Muscle of leg (tissue), 16 donors: ENCODE measurements around the gene LIPA. TPM values are rescaled to one million over a fixed set of nuclear protein-coding genes. Genes with fewer than 3 reads are reported as not detected.
"Not testable (repeated sequence)": the region's sequence is repeated elsewhere in the genome, so short reads cannot be mapped to it uniquely, and the experiment has no call there.

Experiments
- DNase-seq: peaks from one replicate; pipeline ENCODE4 v3.0.0; 2013
- H3K27ac ChIP-seq: one replicate; pipeline ENCODE4 v1.5.1; 2013; ENCODE audit warnings: mild to moderate bottlenecking, low read length, control low read depth
- H3K27me3 ChIP-seq: one replicate; pipeline ENCODE4 v1.6.1; 2013; ENCODE audit warnings: low read length; ENCODE audit not compliant: control insufficient read depth, insufficient read depth
- H3K36me3 ChIP-seq: one replicate; pipeline ENCODE4 v1.6.1; 2013; ENCODE audit warnings: low read length; ENCODE audit not compliant: control insufficient read depth, insufficient read depth
- H3K4me1 ChIP-seq: one replicate; pipeline ENCODE4 v1.6.1; 2013; ENCODE audit warnings: low read length; ENCODE audit not compliant: control insufficient read depth, insufficient read depth
- H3K4me3 ChIP-seq: one replicate; pipeline ENCODE4 v1.5.1; 2013; ENCODE audit warnings: low read length, control low read depth
- H3K9me3 ChIP-seq: replicated peaks from 2 replicates; pipeline ENCODE4 v1.6.1; 2013; ENCODE audit warnings: low read depth, low read length; ENCODE audit not compliant: control insufficient read depth
- WGBS: methylation state at CpG from one replicate; pipeline ENCODE4 v1.1.5; 2013; ENCODE audit warnings: missing lambda C conversion rate; ENCODE audit not compliant: insufficient coverage; 5-methylcytosine and 5-hydroxymethylcytosine counted together
- long read RNA-seq, 11 donors: transcript quantifications; one replicate each; lab custom pipeline, GENCODE V29; 2026
- polyA plus RNA-seq, 8 donors: library from polyadenylated mRNA; unstranded; fragments of 120-200 nt; gene quantifications; one replicate each; pipeline versions ENCODE4 v1.2.1 to v1.2.3, GENCODE V29; 2013; ENCODE audit warnings: inconsistent platforms in 1 of 8, low replicate concordance in 1 of 8; ENCODE audit not compliant: insufficient read length in 8 of 8, insufficient read depth in 1 of 8
- total RNA-seq: library from RNA; stranded (reverse); fragments of 120-200 nt; gene quantifications from one replicate; pipeline ENCODE4 v1.2.4, GENCODE V29; 2013

The LIPA gene
- total RNA-seq = 30.1 TPM
- 10 to 100 TPM; 26.8 to 51.3 (median 38.4) TPM for polyA plus RNA-seq
- long read RNA-seq, donor 1, transcript LIPA-202 (10 exons, 2,782 nt) = major isoform, 5 of 5 reads
- long read RNA-seq, donor 1, partial matches to known transcripts = 0 of 5 reads
- long read RNA-seq, donor 1, other reads (novel, unspliced or antisense) = 0 of 5 reads
- long read RNA-seq, donor 2, partial matches to known transcripts = 0 of 2 reads
- long read RNA-seq, donor 2, other reads (novel, unspliced or antisense) = 0 of 2 reads
- long read RNA-seq, donor 3, transcript LIPA-202 (10 exons, 2,782 nt) = major isoform, 11 of 30 reads
- long read RNA-seq, donor 3, partial matches to known transcripts = 19 of 30 reads
- long read RNA-seq, donor 3, other reads (novel, unspliced or antisense) = 0 of 30 reads
- long read RNA-seq, donor 4, transcript LIPA-202 (10 exons, 2,782 nt) = major isoform, 6 of 15 reads
- long read RNA-seq, donor 4, partial matches to known transcripts = 0 of 15 reads
- long read RNA-seq, donor 4, other reads (novel, unspliced or antisense) = 9 of 15 reads
- long read RNA-seq, donor 5, transcript LIPA-202 (10 exons, 2,782 nt) = major isoform, 30 of 83 reads
- long read RNA-seq, donor 5, partial matches to known transcripts = 53 of 83 reads
- long read RNA-seq, donor 5, other reads (novel, unspliced or antisense) = 0 of 83 reads
- long read RNA-seq, donor 6, transcript LIPA-202 (10 exons, 2,782 nt) = major isoform, 16 of 16 reads
- long read RNA-seq, donor 6, partial matches to known transcripts = 0 of 16 reads
- long read RNA-seq, donor 6, other reads (novel, unspliced or antisense) = 0 of 16 reads
- long read RNA-seq, donor 7, transcript LIPA-202 (10 exons, 2,782 nt) = major isoform, 18 of 147 reads
- long read RNA-seq, donor 7, partial matches to known transcripts = 84 of 147 reads
- long read RNA-seq, donor 7, other reads (novel, unspliced or antisense) = 45 of 147 reads
- long read RNA-seq, donor 8, transcript LIPA-202 (10 exons, 2,782 nt) = major isoform, 12 of 28 reads
- long read RNA-seq, donor 8, partial matches to known transcripts = 0 of 28 reads
- long read RNA-seq, donor 8, other reads (novel, unspliced or antisense) = 16 of 28 reads
- long read RNA-seq, donor 9, transcript LIPA-202 (10 exons, 2,782 nt) = major isoform, 8 of 148 reads
- long read RNA-seq, donor 9, partial matches to known transcripts = 135 of 148 reads
- long read RNA-seq, donor 9, other reads (novel, unspliced or antisense) = 5 of 148 reads
- long read RNA-seq, donor 10, transcript LIPA-202 (10 exons, 2,782 nt) = major isoform, 15 of 15 reads
- long read RNA-seq, donor 10, partial matches to known transcripts = 0 of 15 reads
- long read RNA-seq, donor 10, other reads (novel, unspliced or antisense) = 0 of 15 reads
- long read RNA-seq, donor 11, transcript LIPA-202 (10 exons, 2,782 nt) = major isoform, 13 of 27 reads
- long read RNA-seq, donor 11, partial matches to known transcripts = 0 of 27 reads
- long read RNA-seq, donor 11, other reads (novel, unspliced or antisense) = 13 of 27 reads

DNA sequence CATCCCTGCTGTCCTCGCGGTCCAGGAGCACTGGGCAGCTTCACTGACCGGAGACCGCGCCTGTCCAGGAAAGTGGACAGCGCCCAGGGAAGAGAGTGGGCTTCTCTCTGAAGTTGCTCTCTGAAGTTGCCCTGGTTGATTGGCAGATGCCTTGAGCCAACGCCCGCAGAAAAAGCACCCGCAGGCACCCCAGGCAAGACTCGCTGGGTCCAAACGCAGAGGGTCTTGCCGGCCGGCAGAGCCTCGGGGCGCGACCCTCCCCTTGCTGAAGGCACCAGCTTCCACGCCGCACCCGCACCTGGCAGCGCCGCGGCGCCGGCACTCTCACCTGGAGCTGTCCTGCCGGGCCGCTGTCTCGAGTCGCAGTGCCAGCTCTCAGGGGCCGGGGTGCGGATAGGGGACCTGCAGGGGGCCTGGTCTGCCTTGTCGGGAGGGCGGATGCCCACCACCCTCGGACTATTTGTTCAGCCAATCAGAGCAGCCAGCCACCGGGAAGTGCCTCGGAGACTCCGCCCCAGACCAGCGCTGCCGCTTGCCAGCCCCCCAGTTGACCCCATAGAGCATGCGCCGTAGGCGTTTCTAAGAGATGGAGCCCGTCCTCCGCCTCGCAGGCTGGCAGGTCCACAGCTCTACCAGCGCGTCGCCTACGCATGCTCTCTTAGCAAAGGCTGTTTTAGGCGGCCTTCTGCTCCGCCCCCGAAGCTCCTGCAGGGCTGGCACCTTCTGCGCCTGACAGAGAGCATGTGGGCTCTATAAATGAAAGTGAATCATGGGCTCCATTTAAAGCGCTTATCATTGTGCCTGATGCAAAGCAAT lies at the start of gene LIPA:
LIPA (minus strand) TSS at position 367 of the 816 bp plus-strand sequence. CDS start 4,127 bp downstream, outside the sequence.
- under 1% methylated on average over 49 of the region's 53 CpGs for WGBS
- H3K4me3 ChIP-seq = peak within 1 kb of the TSS; percentile 95
- H3K27me3 ChIP-seq = no peaks in the 10 kb centered on the region
- DNase-seq = peak; percentile 98
- H3K27ac ChIP-seq = peak within 1 kb of the TSS; percentile 68
- H3K36me3 ChIP-seq = no peaks in the 10 kb centered on the region
- peaks cover 7% of the 10 kb centered on the region for H3K4me1 ChIP-seq
- H3K9me3 ChIP-seq = no peaks in the 10 kb centered on the region

DNA sequence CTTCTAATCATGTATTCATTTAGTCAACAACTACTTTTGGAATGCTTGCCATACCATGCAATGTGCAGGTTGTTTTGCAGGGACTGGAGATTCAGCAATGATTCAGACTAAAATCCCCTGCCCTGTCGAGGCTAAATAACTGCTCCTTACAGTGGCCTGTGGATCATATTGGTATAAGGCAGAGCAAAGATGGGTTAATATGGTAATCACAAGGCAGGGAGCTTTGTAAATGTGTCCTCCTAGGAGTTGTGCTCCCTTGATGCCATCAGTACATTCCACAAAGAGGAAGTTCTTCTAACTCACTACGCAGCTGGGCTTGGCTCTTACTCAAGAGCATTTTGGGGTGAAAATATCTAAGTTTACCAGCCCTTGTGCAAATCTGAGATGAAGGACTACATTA lies 49.7 kb upstream of the LIPA start:
- Histone ChIP-seq H3K27me3 (no peaks in the 10 kb centered on the region), H3K27ac (peak overlapping the region; percentile 99), H3K9me3 (peaks cover 2% of the 10 kb centered on the region), H3K4me3 (peak overlapping the region; percentile 42), H3K36me3 (peaks cover 5% of the 10 kb centered on the region), H3K4me1 (peaks cover 32% of the 10 kb centered on the region)
- peak; percentile 80 for DNase-seq
- WGBS = no CpG with 5 or more reads among the region's 2 CpGs

DNA sequence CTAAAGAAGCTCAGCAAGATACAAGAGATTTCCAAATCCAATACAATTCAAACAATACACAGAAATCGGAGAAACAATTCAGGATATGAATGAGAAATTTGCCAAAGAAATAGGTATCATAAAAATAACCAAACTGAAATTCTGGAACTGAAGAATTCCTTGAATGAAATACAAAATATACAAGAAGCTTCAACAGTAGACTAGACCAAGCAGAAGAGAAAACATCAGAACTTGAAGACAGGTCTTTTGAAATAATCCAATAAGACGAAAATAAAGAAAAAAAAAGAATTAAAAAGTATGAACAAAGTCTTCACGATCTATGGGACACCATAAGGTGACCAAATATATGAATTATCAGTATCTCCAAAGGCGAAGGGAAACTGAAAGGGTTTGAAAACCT lies 47.5 kb upstream of the LIPA start:
- Histone ChIP-seq H3K4me3 (no peak overlapping the region), H3K36me3 (no peaks in the 10 kb centered on the region), H3K9me3 (peaks cover 2% of the 10 kb centered on the region), H3K27ac (no peak overlapping the region), H3K27me3 (no peaks in the 10 kb centered on the region), H3K4me1 (peaks cover 29% of the 10 kb centered on the region)
- no CpG with 5 or more reads among the region's 4 CpGs for WGBS
- DNase-seq = no peak

DNA sequence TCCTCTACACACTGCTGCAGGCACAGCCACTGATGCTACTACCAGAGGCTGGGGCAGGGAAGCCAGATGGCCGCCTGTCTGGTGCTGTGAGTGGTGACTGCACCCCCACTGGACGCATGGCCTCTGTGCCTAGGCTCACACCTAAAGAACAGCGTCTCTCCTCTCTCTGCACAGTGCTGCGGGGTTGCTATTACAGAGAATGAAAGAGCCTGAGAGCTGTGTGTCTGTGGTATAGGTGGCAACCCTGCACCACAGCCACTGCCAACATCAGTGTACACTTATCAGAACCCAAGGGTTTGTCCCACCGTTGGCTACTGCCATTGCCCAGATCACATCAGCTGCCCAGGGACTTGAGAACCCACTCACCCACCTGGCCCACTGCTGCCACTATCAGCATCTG lies 46.2 kb upstream of the LIPA start:
- 100% methylated on average over 1 of the region's 5 CpGs for WGBS
- H3K4me1 ChIP-seq = peaks cover 21% of the 10 kb centered on the region
- no peaks in the 10 kb centered on the region for H3K27me3 ChIP-seq
- DNase-seq = no peak
- H3K27ac ChIP-seq = no peak overlapping the region
- H3K36me3 ChIP-seq = no peaks in the 10 kb centered on the region
- H3K9me3 ChIP-seq = peaks cover 2% of the 10 kb centered on the region
- no peak overlapping the region for H3K4me3 ChIP-seq

DNA sequence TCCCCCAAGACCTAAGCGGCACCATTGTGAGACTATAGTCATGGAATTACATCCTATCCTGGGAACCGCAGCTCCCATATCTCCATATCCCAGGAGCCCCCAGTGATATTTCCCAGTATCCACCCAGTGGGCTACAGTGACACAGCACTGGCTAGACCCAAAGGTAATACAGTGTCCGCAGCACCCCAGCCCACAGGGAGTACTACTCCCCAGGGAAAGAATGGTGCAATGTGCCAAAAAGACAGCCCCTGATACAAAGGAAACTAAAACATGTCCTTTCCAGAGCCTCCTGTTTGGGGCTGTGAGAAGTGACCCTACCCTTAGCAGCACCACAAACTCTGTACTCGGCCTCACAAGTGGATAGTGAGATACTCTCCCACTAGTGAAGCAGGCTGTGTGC lies 45.8 kb upstream of the LIPA start:
- no peak overlapping the region for H3K4me3 ChIP-seq
- H3K36me3 ChIP-seq = no peaks in the 10 kb centered on the region
- H3K27ac ChIP-seq = no peak overlapping the region
- H3K9me3 ChIP-seq = peaks cover 2% of the 10 kb centered on the region
- WGBS = 100% methylated on average over 2 of the region's 4 CpGs
- DNase-seq = no peak
- peaks cover 19% of the 10 kb centered on the region for H3K4me1 ChIP-seq
- H3K27me3 ChIP-seq = no peaks in the 10 kb centered on the region

DNA sequence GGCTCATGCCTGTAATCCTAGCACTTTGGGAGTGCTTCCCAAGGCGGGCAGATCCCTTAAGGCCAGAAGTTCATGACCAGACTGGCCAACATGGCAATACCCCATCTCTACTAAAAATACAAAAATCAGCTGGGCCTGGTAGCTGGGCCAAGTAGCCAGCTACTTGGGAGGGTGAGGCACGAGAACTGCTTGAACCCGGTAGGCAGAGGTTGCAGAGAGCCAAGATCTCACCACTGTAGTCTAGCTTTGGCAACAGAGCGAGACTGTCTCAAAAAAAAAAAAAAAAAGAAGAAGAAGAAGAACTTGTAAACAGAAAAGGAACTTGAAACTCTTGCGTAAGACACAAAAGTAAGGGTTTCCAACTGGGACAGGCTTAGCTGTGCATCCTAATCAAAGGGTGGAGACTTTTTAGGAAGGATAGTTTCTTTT lies 44.7 kb upstream of the LIPA start:
- no peak overlapping the region for H3K4me3 ChIP-seq
- peak overlapping the region; percentile 64 for H3K27ac ChIP-seq
- DNase-seq = peak; percentile 77
- no peaks in the 10 kb centered on the region for H3K27me3 ChIP-seq
- peaks cover 14% of the 10 kb centered on the region for H3K4me1 ChIP-seq
- WGBS = no CpG with 5 or more reads among the region's 5 CpGs
- H3K36me3 ChIP-seq = no peaks in the 10 kb centered on the region
- peaks cover 2% of the 10 kb centered on the region for H3K9me3 ChIP-seq

DNA sequence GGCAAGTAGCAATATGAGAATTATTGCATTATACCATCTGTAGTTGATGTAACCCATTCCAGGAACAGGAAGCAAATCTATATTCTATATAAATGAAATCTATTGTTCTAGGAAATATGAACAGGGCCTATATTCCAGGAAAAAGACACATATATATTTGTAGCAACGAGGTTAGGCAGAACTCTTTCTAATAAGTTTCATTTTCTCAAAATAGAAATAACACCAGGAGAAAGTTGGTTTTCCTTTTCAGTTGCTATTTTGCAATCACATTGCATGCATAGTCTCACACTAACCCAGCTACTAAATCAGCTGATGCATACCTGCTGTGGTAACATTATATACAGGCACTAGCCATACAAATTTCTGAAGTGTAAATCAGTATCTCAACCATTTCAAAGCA lies 44.0 kb upstream of the LIPA start:
- no peaks in the 10 kb centered on the region for H3K27me3 ChIP-seq
- peaks cover 2% of the 10 kb centered on the region for H3K9me3 ChIP-seq
- no peaks in the 10 kb centered on the region for H3K36me3 ChIP-seq
- DNase-seq = no peak
- WGBS = no CpG with 5 or more reads among the region's 1 CpG
- peaks cover 9% of the 10 kb centered on the region for H3K4me1 ChIP-seq
- H3K27ac ChIP-seq = peak overlapping the region; percentile 64
- H3K4me3 ChIP-seq = no peak overlapping the region

DNA sequence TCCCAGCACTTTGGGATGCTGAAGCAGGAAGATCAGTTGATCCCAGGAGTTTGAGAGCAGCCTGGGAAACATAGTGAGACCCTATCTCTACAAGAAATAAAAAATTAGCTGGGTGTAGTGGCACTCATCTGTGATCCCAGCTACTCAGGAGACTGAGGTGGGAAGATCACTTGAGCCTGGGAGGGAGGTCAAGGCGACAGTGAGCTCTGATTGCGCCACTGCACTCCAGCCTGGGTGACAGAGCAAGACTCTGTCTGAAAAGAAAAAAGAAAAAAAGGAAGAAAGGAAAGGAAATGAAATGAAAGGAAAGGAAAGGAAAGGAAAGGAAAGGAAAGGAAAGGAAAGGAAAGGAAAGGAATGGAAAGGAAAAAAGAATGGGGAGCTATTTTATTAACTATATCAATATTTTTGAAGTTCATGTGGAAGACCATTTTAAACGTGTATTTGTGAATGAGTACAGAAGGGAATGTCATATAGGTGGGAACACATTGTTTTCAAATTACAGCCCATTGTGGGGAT lies 43.2 kb upstream of the LIPA start:
- Histone ChIP-seq H3K4me1 (peaks cover 9% of the 10 kb centered on the region), H3K9me3 (peaks cover 2% of the 10 kb centered on the region), H3K4me3 (no peak overlapping the region), H3K36me3 (no peaks in the 10 kb centered on the region), H3K27me3 (no peaks in the 10 kb centered on the region), H3K27ac (no peak overlapping the region)
- 100% methylated on average over 2 of the region's 3 CpGs for WGBS
- no peak for DNase-seq

DNA sequence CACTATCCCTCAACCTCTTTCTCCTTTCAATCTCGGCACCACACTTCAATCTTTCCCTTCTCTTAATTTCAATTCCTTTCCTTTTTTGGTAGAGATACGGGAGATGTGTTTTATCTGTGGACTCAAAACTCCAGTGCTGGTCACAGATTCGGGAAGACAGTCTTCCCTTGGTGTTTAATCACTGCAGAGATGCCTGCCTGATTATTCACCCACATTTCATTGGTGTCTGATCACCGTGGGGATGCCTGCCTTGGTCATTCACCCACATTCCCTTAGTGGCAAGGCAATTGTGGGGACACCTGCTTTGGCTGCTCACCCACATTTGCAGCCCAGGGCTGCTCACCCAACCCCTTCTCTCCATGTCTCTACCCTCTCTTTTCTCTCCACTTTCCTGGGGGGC lies 33.7 kb upstream of the LIPA start:
- not testable (repeated sequence) for H3K36me3 ChIP-seq, H3K27ac ChIP-seq, H3K9me3 ChIP-seq, H3K4me3 ChIP-seq, H3K27me3 ChIP-seq, DNase-seq
- peaks cover 18% of the 10 kb centered on the region for H3K4me1 ChIP-seq
- 62% methylated on average over 2 of the region's 4 CpGs for WGBS
